ENCODE results near the gene KLHL30.

Gene KLHL30

DNA sequence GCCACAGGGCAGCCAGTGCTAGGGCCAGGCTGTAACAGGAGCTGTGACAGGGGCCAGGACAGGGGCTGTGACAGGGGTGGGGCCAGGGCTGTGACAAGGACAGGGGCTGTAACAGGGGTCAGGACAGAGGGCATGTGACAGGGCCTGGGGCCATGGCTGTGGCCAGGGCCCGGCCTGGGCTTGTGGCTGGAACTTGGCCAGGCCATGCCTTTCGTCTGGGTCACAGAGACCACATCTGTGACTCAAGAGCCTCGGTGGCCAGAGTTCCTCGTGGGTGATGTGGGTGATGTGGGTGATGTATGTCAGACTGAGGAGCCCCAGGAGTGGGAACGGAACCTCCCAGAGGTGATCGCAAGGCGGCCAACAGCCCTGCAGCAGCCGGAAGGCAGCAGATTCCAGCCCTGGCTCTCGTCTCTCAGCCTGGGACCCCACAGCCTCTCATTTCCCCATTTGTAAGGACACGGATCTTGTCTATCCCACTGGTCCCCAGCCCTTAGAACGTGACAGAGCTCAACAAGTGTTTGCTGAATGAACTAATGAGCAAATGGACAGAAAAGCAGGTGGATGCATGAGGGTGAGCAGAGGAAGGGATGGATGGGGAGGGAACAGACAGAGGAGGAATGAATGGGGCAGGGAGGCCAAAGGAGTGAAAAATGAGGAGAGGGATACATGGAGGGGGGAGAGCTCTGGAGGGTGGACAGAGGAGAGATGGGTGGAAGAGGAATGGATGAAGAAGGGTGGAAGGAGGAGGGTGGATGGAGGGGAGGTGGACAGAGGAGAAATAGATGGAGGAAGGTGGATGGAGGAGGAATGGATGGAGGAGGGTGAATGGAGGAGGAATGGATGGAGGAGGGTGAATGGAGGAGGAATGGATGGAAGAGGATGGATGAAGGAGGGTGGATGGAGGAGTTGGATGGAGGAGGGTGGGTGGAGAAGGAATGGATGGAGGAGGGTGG is 21.0 kb upstream of the KLHL30 start:
- no peak for DNase-seq (ENCODE audit: low read depth in 1 of 2, low spot score in 1 of 2)

DNA sequence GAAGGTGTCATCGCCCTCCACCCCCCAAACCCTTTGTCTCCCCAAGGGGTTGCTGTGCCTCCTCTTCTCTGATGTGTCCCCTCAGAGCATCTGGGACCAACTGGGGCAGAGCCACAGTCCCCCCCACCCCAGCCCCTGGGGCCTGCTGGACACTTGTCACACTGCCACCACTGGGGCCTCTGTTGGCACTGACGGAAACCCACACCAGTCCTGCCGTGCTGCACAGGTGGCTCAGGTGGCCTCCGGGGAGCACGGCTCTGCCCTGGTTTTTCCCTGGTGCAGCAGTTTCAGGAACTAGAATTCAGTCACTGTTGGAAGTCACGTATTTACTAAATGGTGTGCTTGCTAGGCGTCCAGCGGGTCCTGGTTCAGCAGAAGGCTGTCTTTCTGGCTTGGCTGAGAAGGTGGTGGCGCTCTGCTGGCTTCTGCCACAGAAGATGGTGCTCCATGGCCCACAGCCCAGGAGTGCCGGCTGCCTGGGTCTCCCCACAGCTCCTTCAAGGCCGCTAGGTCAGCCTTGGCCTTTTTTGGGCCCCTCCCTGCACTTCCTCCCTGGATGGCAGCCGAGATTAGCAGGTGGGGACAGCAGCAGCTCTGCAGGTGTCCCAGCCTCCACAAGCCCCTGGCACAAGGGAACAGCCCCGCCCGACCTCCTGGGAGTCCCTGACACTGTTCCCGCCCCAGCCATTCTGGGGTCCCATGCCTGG is 18.6 kb upstream of the KLHL30 start:
- no peak for DNase-seq (ENCODE audit: low read depth in 1 of 2, low spot score in 1 of 2)

DNA sequence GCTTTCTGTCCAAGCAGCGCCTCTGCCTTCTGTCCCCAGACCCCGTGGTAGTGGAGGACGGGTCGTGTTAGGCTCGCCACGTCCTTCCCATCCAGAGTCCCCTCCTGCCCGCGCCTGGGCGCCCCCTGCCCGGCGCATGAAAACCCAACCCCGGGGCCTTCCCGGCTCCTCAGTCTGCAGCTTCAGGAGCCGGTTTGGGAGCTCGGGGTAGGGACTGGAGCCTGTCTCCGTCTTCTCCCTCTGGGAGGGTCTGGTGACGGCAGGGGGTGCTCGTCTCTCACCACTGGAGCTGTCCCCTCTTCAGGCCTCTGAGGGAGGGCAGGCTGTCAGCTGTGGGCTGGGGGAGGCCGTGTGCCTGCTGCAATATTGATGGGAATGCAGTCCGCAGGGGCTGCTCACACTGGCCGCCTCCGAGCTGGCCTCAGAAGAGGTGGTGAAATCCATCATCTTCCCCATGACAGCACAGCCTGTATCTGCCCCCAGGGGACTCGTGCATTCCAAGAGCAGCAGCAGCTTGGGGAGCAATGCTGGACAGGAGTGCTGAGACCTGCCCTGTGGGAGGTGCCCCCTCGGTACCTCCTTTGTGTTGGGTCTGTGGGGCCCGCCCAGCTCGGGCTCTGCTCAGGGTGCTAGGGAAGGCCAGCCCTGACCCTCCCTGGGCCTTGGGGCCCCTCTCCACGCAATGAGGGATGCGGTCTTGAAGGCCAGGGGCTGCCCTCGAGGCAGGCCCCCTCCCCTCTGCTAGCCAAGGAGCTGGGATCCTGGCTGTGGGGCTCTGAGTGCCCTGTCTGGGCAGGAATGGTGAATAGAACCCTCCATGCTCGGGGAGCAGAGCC is 17.8 kb upstream of the KLHL30 start:
- no peak for DNase-seq (ENCODE audit: low read depth in 1 of 2, low spot score in 1 of 2)

DNA sequence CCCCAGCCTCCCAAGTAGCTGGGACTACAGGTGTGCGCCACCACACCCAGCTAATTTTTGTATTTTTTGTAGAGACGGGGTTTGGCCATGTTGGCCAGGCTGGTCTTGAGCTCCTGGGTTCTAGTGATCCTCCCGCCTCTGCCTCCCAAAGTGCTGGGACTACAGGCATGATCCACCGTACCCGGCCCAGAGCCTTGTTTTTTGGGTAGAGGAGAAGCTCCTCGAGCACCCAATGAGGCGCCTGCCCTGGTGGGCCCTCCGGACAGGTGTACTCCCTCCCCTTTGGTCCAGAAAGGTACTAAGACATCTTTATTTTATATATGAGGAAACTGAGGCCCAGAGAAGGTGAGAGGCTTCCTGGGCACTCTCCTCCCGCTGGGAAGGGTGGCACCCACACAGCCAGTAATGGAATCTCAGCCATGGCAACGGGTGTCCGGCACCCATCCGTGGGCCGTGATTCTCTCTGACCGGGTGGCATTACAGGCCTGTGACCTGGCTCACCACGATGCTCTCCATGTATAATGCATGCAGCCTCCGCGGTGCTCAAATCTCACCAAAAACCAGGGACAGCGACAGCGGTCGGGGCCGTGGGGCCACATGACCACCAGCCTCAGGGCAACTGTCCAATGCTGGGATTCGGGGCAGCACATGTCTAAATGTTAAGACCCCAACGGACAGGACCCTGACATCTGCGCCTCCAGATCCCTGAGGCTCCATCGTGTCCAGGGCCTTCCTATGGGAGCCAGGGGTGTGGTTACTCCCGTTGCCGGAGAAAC is 16.8 kb upstream of the KLHL30 start:
- no peak for DNase-seq (ENCODE audit: low read depth in 1 of 2, low spot score in 1 of 2)

DNA sequence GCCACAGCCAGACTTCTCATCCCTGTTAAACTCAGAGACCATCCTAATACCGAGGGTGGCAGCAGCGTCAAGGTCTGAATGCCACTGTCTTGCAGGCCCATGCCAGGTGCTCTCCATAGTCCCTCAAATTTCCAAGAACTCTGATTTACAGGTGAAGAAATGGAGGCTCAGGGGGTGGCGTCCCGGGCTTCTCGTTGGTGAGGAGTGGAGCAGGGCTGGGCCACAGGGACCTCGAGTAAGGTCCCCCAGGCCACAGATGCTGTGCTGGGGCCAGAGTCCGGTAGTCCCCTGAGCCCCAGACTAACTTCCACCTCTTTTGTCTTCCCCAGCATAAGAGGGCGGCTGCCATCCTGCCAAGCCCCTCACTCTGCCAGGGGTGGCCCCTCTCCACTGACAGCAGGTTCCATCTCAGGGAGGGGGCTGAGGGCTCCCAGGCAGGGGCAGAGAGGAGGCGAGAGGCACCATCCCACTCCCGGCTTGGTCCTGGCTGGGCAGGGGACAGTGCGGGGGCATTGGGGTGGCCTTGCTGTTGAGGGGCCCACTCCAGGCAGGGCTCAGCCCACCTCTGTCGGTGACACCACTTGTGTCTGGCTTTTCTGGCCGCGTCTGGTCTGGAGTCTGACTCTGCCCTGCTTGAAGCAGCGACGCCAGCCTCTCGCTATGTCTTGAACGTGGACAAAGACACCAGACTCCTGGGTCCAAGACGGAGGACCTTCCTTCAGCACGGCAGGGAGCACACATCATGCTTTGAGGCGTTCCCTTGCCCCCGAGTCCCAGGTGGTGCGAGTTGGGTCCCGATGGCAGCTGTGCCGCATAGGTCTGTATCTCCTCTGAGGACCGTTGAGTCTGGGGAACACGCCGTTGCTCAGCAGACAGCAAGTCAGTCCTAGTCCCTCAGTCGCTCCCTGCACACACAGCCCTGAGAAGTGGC is 15.9 kb upstream of the KLHL30 start:
- DNase-seq (ENCODE audit: low read depth in 1 of 2, low spot score in 1 of 2) = no peak

DNA sequence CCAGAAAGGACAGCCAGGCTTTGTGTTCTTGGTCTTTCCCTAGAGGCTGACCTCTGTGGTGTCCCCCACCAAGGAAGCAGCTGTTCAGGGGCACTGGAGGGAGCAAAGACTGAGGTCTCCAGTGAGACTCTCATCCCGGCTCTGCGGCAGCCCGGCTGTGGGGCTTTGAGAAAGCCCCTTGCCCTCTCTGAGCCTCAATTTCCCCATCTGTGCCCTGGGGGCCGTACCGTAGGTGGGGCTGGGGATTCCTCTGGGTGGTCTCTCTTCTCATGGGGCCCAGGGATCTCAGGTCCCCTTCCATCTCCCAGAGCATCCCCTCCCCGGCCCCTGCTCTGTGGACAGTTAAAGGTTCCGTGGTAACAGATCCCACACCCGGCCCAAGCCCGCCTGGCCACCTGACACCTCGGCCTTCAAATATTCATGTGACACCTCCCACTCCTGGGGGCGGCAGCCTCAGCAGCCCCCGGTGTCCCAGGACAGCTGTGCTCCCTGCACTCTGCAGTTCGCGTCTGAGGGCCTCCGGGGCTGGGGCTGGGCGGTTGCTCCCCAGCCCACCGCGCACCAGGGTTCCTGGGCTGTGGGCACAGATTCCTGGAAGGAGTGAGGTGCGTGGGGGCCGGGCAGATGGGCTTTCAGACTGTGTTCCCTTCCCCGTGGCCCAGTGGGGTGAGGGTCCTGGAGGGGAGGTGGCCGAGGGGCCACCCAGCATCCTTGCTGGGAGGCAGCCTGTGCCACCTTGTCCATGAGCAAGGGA is 15.1 kb upstream of the KLHL30 start:
- no peak for DNase-seq (ENCODE audit: low read depth in 1 of 2, low spot score in 1 of 2)

DNA sequence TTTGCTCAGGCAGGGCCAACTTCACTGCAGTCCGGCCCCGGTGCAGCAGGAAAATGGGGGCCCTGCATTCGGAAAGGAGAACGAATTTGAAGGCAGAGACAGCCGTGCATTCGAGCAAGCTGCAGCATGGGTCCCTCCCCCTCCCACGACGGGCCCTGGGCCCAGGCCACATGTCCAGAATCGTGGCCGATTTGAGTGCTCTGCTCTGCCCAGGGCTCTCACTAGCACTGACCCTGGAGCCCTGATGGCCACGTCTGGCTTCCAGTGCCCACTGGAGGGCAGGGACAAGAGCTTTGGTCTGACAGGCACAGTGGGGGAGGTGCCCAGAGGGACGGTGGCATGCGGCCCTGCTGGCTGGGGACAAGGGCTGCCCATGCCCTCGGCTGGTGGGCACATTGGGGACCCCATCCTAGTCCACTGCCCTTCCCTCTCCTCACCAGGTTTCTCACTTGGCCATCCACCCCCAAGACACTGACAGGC is 14.4 kb upstream of the KLHL30 start:
- DNase-seq (ENCODE audit: low read depth in 1 of 2, low spot score in 1 of 2) = no peak

DNA sequence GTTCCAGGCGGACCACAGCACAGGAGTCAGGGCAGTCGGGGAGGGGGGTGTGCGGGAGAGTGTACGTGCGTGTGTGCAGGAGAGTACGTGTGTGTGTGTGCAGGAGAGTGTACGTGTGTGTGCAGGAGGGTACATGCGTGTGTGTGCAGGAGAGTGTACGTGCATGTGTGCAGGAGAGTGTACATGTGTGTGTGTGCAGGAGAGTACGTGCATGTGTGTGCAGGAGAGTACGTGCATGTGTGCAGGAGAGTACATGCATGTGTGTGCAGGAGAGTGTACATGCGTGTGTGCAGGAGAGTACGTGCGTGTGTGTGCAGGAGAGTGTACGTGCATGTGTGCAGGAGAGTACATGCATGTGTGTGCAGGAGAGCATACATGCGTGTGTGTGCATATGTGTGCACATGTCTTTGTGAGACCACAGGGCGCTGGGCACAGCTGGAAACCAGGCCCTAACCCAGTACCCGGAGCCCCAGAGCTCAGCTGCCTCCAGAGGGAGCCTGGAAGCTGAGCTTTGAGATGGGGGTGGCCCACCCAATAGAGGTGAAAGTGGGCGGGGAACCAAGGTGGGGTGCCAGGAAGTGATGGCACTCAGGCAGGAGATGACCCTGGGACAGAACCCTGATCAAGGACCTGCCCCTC is 13.9 kb upstream of the KLHL30 start:
- no peak for DNase-seq (ENCODE audit: low read depth in 1 of 2, low spot score in 1 of 2)

DNA sequence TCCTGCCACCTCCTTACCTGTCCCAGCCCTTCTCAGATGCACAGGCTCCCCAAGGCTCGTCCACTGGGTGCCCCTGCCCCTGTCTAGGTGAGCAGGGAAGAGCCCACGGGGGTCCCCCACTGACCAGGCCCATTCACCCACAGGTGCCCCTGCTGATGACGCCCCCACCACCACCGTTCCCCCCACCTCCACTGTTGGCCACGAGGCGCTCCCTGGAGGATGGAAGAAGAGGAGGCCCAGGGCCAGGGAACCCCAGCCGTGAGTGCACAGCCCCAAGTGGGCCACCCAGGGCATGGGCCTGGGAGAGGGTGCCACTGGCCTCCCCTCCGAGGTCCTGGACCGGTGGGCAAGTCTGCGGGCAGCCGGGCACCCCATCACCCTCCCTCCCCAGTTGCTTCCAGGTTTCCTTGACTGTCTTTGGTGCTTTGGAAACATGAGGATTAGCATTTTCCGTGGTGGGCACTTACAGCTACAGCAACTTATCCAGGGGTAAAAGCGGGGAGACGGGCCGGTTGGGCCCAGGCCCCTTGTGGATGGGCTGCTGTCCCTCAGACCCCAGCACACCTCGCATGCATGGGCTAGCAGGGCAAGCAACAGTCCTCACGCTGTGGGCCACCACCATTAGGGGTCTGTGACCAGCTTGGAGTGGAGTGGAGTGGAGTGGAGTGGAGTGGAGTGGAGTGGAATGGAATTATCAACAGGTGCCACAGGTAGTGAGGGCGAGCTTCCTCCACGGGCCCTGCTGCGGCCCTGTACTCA is 13.2 kb upstream of the KLHL30 start:
- DNase-seq (ENCODE audit: low read depth in 1 of 2, low spot score in 1 of 2) = no peak

DNA sequence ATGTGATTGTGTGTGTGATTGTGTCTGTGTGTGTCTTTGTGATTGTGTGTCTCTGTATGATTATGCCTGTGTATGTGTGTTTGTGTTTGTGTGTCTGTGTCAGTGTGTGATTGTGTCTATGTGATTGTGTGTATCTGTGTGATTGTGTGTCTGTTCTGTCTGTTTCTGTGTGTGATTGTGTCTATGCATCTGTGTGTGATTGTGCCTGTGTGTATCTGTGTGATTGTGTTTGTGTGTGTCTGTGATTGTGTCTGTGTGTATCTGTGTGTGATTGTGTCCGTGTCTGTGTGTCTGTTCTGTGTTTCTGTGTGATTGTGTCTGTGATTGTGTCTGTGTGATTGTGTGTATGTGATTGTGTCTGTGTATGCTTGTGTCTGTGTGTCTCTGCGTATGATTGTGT is 12.1 kb upstream of the KLHL30 start:
- DNase-seq (ENCODE audit: low read depth in 1 of 2, low spot score in 1 of 2) = no peak

DNA sequence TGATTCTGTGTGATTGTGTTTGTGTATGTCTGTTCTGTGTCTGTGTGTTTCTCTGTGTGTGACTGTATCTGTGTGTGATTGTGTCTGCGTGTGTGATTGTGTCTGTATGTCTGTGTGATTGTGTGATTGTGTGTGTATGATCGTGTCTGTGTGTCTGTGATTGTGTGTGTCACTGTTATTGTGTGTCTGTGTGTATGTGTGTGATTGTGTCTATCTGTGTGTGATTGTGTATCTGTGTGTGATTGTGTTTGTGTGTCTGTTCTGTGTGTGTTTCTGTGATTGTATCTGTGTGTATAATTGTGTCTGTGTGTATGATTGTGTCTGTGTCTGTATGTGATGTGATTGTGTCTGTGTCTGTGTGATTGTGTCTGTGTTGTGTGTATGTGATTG is 11.7 kb upstream of the KLHL30 start:
- DNase-seq (ENCODE audit: low read depth in 1 of 2, low spot score in 1 of 2) = no peak

DNA sequence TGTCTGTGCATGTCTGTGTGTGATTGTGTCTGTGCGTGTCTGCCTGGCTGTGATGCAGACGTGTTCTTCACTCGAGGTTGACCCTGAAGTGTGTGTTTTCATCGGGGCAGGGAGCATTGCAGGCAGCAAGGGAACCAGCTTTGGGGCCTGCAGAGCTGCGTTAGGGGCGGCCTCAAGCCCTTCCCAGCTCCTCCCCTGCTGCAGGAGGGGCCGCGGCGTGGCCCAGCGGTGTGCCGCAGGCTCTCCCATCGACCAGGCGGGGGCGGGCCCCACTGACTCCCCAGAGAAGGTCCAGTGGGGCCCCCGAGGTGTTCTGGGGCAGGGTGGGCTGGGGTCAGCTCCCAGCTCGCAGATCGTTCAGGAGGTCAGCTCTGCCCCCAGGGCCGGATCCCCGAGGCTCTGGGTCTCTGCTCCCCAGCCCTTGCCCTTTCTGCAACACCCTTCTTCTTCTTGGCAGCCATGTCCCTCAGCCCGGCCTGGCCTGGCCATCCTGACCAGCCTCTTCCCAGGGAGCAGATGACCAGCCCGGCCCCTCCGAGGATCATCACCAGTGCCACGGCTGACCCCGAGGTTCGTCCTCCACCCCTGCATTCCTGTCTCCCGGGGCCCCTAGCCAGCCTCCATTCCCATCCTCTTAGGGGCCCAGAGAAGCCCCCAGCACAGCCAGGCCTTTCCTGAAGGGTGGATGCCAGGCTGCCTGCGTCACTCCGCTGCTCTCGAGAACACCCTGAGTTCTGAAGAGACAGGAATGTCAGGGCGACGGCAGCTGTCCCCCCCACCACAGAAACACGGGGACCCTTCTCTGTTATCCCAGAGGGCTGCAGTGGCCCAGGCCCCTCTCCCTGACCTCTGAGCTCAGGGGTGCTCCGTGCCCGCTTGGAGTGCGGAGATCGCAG is 11.1 kb upstream of the KLHL30 start:
- no peak for DNase-seq (ENCODE audit: low read depth in 1 of 2, low spot score in 1 of 2)

DNA sequence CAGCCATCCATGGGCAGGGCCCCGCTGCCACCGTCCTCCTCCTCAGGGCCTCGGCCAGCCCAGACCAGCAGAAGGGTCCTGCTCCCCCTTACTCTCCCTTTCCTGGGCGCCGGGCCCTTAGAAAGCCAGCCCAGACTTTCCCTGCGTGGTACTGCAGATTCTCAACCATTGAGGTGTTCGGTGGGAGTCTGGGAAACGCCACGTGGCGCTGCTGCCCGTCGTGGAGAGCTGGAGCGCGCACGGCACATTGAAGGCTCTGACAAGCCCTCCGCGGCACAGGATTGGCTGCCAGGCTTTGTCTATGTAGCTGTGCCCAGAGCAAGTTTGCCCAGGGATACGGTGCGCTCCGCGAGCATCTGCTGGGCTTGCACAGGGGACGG is 10.4 kb upstream of the KLHL30 start:
- no peak for DNase-seq (ENCODE audit: low read depth in 1 of 2, low spot score in 1 of 2)

DNA sequence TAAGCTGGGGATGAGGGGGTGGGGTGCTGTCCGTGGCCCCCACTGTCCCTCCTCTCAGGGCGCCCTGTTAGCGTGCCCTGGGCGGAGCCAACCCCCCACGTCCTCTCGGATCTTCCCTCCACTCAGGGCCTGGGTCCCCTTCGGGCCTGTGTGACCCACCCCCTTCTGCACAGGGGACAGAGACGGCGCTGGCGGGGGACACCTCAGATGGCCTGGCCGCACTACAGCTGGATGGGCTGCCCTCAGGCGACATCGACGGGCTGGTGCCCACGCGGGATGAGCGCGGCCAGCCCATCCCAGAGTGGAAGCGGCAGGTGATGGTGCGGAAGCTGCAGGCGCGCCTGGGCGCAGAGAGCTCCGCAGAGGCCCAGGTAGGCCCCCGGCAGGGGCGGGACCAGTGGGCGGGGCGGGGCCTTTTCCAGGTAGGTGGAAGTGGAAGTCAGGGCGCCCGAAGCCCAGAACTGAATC is 9.9 kb upstream of the KLHL30 start:
- no peak for DNase-seq (ENCODE audit: low read depth in 1 of 2, low spot score in 1 of 2)

DNA sequence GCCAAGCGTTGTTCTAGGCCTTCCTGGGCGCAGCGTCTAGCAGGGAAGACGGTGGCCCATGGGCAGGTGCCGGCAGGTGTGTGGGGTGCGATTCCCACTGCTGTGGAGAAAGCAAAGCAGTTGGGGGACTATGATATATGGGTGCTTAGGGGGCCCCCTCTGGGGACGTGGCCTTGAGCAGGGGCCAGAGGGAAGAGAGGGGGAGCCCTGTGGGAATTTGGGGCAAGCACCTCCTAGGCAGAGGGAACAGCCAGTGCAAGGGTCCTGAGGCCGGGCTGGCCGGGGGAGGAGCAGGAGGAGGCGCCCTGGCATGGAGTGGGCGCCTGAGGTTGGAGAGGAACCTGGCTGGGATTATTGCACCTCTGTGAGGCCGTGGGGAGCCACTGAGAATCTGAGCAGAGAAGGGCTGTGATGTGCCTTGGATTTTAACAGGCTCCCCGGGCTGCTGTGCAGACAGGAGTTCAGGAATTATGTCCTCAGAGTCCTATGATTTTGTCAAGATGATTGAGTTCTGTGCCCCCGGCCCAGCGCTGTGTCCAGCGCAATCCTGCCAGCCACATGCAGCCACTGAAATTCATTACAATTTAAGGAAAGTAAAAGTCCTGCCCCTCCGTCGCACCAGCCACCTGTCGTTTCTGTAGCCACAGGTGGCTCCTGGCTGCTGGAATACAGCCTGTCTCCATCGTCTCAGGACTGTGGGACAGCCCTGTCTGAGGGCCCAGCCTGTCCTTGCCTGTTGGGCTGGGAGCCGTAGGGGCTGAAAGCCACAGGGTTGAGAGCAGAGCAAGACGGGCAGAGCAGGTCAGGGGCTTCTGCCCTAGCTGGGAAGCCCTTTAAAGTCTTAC is 9.1 kb upstream of the KLHL30 start:
- DNase-seq (ENCODE audit: low read depth in 1 of 2, low spot score in 1 of 2) = no peak
